GM23338 (cell line): ENCODE data around the gene POU3F3. TPM values are rescaled to one million over a fixed set of nuclear protein-coding genes. Genes with fewer than 3 reads are reported as not detected.

ENCODE experiments used
- ATAC-seq: fragments of 200-7000 bp; cut with Tn5 transposase; 3 replicates; pipeline ENCODE4 v1.9.1; 2020
- DNase-seq: peaks from one replicate; pipeline ENCODE4 v3.0.0-alpha.2; 2015; ENCODE audit warnings: low spot score
- H2AFZ ChIP-seq: fragments of 200-600 bp; sonication (generic); 2 replicates; pipeline ENCODE4 v1.8.0; 2016; ENCODE audit warnings: antibody characterized with exemption, mild to moderate bottlenecking, moderate library complexity
- H3F3A ChIP-seq: fragments of 200-600 bp; sonication (generic); replicated peaks from 2 replicates; pipeline ENCODE4 v1.8.0; 2017; ENCODE audit warnings: antibody characterized with exemption, mixed run types, low read depth
- H3K27ac ChIP-seq: fragments of 200-600 bp; sonication (generic); 2 replicates; pipeline ENCODE4 v1.6.1; 2016; ENCODE audit warnings: low read depth
- H3K27me3 ChIP-seq: fragments of 200-600 bp; sonication (generic); 2 replicates; pipeline ENCODE4 v1.8.0; 2016; ENCODE audit warnings: mild to moderate bottlenecking, mixed run types, moderate library complexity; ENCODE audit not compliant: insufficient read depth
- H3K36me3 ChIP-seq: fragments of 200-600 bp; sonication (generic); 2 replicates; pipeline ENCODE4 v1.8.0; 2016; ENCODE audit warnings: mild to moderate bottlenecking; ENCODE audit not compliant: insufficient read depth
- H3K4me1 ChIP-seq: fragments of 200-600 bp; sonication (generic); 2 replicates; pipeline ENCODE4 v1.8.0; 2016; ENCODE audit warnings: mild to moderate bottlenecking, moderate library complexity; ENCODE audit not compliant: insufficient read depth
- H3K4me2 ChIP-seq: fragments of 200-600 bp; sonication (generic); 2 replicates; pipeline ENCODE4 v1.7.1; 2017; ENCODE audit warnings: mixed run types
- H3K4me3 ChIP-seq: fragments of 200-600 bp; sonication (generic); 2 replicates; pipeline ENCODE4 v1.6.1; 2016; ENCODE audit warnings: mixed run types
- H3K79me2 ChIP-seq: fragments of 200-600 bp; sonication (generic); replicated peaks from 2 replicates; pipeline ENCODE4 v1.8.0; 2017; ENCODE audit warnings: mild to moderate bottlenecking; ENCODE audit not compliant: insufficient read depth
- H3K9me2 ChIP-seq: fragments of 200-600 bp; sonication (generic); 2 replicates; pipeline ENCODE4 v1.8.0; 2017; ENCODE audit not compliant: insufficient read depth
- H4K20me1 ChIP-seq: fragments of 200-600 bp; sonication (generic); replicated peaks from 2 replicates; pipeline ENCODE4 v1.8.0; 2017; ENCODE audit warnings: mild to moderate bottlenecking; ENCODE audit not compliant: insufficient read depth
- H3K27ac Mint-ChIP-seq: 2 replicates; pipeline ENCODE4 v1.8.0; 2020; ENCODE audit warnings: inconsistent platforms, mild to moderate bottlenecking, moderate library complexity, mixed read lengths
- H3K27me3 Mint-ChIP-seq: 3 replicates; pipeline ENCODE4 v1.8.0; 2022; ENCODE audit warnings: low read depth, mild to moderate bottlenecking, moderate library complexity, mixed read lengths, inconsistent platforms; ENCODE audit not compliant: insufficient read depth, poor library complexity
- H3K36me3 Mint-ChIP-seq: 3 replicates; pipeline ENCODE4 v1.8.0; 2021; ENCODE audit warnings: low read depth, mild to moderate bottlenecking, inconsistent platforms, moderate library complexity, mixed read lengths
- H3K4me1 Mint-ChIP-seq: 3 replicates; pipeline ENCODE4 v1.8.0; 2020; ENCODE audit warnings: mild to moderate bottlenecking, inconsistent platforms, mixed read lengths
- H3K4me3 Mint-ChIP-seq: 3 replicates; pipeline ENCODE4 v1.8.0; 2021; ENCODE audit warnings: moderate library complexity, mild to moderate bottlenecking, inconsistent platforms, mixed read lengths
- H3K9me3 Mint-ChIP-seq: 3 replicates; pipeline ENCODE4 v1.8.0; 2020; ENCODE audit warnings: moderate library complexity, mild to moderate bottlenecking, inconsistent platforms, mixed read lengths
- CREB1 ChIP-seq: fragments of 250-450 bp; sonication (Bioruptor Pico); IDR thresholded peaks from 2 replicates; pipeline ENCODE4 v1.5.0; 2020; ENCODE audit warnings: low read depth, mild to moderate bottlenecking, moderate library complexity
- EZH2 ChIP-seq: fragments of 200-600 bp; sonication (generic); IDR thresholded peaks from one replicate; pipeline ENCODE4 v1.8.0; 2017; ENCODE audit warnings: antibody characterized with exemption, mild to moderate bottlenecking, low read depth; ENCODE audit not compliant: unreplicated experiment
- EZH2phosphoT487 ChIP-seq: fragments of 200-600 bp; sonication (generic); IDR thresholded peaks from one replicate; pipeline ENCODE4 v1.8.1; 2018; ENCODE audit warnings: antibody characterized with exemption; ENCODE audit not compliant: unreplicated experiment
- JUNB ChIP-seq: IDR thresholded peaks from one replicate; pipeline ENCODE4 v1.6.1; 2016; ENCODE audit warnings: antibody characterized with exemption; ENCODE audit not compliant: unreplicated experiment
- NANOG ChIP-seq: IDR thresholded peaks from 2 replicates; pipeline ENCODE4 v1.6.1; 2016; ENCODE audit warnings: antibody characterized with exemption, borderline replicate concordance
- STAT1 ChIP-seq: IDR thresholded peaks from one replicate; pipeline ENCODE4 v1.6.1; 2016; ENCODE audit warnings: antibody characterized with exemption; ENCODE audit not compliant: unreplicated experiment
- ZNF114 ChIP-seq: fragments of 250-450 bp; sonication (Bioruptor Pico); IDR thresholded peaks from 2 replicates; pipeline ENCODE4 v1.5.0; 2020; ENCODE audit warnings: mild to moderate bottlenecking, moderate library complexity
- ZNF331 ChIP-seq: fragments of 250-450 bp; sonication (Bioruptor Pico); IDR thresholded peaks from 2 replicates; pipeline ENCODE4 v1.5.0; 2020; ENCODE audit warnings: low read depth, mild to moderate bottlenecking, moderate library complexity
- polyA plus RNA-seq: library from polyadenylated mRNA; unstranded; fragments of >200 nt; fragmentation: Nextera tagmentation; extraction: Ambion mirVana; gene quantifications from 2 replicates; pipeline ENCODE4 v1.2.1, GENCODE V29; 2016
- total RNA-seq: library from RNA; depleted of rRNA; stranded (reverse); fragments of >200 nt; shearing (Covaris generic); gene quantifications from 2 replicates; pipeline ENCODE4 v1.2.3, GENCODE V29; 2014
- TF ChIP-seq, protein P1 (sequence below), 2 experiments: fragments of 200-600 bp in 1 of 2; sonication (generic) in 1 of 2; conservative IDR thresholded peaks; 2 replicates each; pipeline versions ENCODE4 v1.5.1 to v1.6.1; 2016 to 2017; ENCODE audit warnings: antibody characterized with exemption in 2 of 2, low read depth in 2 of 2, mild to moderate bottlenecking in 2 of 2, moderate library complexity in 1 of 2
- TF ChIP-seq, protein P2 (sequence below): IDR thresholded peaks from one replicate; pipeline ENCODE4 v1.6.1; 2018; ENCODE audit warnings: antibody characterized with exemption; ENCODE audit not compliant: unreplicated experiment
- TF ChIP-seq, protein P3 (sequence below): IDR thresholded peaks from 2 replicates; pipeline ENCODE4 v1.6.1; 2016; ENCODE audit warnings: antibody characterized with exemption

POU3F3 gene
- total and polyA plus RNA-seq, 2 experiments from 2014 or later: 0.06 to 0.24 TPM

DNA sequence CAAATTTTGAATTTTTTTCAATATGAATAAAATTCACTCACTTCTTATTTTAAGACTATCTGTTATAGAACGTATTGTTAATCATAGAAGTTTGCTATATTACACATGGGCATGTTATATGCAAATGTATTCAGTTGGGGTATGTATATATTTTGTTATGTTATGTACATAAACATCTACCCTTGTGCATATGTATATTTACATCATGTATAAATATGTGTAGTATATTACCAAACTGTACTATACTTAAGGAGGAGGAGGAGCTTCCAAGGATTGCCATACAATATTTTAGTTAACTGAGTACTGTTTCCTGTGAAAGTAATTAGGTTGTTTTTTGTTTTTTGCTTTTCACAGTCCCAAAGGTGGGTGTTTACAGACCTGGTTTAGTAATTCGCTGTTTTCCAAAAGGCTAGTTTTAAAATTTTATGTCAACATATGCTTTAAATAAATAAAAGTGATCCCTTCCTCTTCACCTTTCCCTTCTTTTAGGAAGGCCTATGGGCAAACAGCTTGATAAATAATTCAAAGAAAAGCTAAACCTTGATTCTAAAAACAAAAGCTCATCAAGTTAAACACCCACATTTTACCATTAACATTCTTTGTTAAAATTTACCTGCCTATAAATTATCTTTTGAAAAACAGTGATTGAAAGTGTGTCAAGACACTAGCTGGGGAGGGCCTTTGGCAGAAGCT, 12.9 kb upstream of the POU3F3 start:
- Mint-ChIP-seq H3K9me3 (no peaks in the 10 kb centered on the region; the same call in 2 of the 3 replicates), H3K27ac (no peak overlapping the region), H3K36me3 (no peaks in the 10 kb centered on the region; the same call in 2 of the 3 replicates), H3K4me3 (no peak overlapping the region), H3K4me1 (peaks cover 17% of the 10 kb centered on the region), H3K27me3 (peaks cover 42% of the 10 kb centered on the region)
- ATAC-seq (no peak), DNase-seq (no peak)
- no peaks in the 10 kb centered on the region for H3K36me3 ChIP-seq
- H3K4me2 ChIP-seq: no peak overlapping the region
- no peak overlapping the region for H2AFZ ChIP-seq
- peaks cover 13% of the 10 kb centered on the region for H3K4me1 ChIP-seq
- H3K27ac ChIP-seq: no peak overlapping the region
- H3K27me3 ChIP-seq: peaks cover 61% of the 10 kb centered on the region
- no peak overlapping the region for H3K4me3 ChIP-seq
- H3K9me2 ChIP-seq: no peaks in the 10 kb centered on the region
- no peak for TF ChIP-seq CREB1 (CRISPR knock-in tag)
- TF ChIP-seq, protein P1, sequence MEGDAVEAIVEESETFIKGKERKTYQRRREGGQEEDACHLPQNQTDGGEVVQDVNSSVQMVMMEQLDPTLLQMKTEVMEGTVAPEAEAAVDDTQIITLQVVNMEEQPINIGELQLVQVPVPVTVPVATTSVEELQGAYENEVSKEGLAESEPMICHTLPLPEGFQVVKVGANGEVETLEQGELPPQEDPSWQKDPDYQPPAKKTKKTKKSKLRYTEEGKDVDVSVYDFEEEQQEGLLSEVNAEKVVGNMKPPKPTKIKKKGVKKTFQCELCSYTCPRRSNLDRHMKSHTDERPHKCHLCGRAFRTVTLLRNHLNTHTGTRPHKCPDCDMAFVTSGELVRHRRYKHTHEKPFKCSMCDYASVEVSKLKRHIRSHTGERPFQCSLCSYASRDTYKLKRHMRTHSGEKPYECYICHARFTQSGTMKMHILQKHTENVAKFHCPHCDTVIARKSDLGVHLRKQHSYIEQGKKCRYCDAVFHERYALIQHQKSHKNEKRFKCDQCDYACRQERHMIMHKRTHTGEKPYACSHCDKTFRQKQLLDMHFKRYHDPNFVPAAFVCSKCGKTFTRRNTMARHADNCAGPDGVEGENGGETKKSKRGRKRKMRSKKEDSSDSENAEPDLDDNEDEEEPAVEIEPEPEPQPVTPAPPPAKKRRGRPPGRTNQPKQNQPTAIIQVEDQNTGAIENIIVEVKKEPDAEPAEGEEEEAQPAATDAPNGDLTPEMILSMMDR (conservative IDR thresholded peaks at IDR 0.05; ENCODE audit: low read depth in 2 of 2): no peak
- TF ChIP-seq, protein P2, sequence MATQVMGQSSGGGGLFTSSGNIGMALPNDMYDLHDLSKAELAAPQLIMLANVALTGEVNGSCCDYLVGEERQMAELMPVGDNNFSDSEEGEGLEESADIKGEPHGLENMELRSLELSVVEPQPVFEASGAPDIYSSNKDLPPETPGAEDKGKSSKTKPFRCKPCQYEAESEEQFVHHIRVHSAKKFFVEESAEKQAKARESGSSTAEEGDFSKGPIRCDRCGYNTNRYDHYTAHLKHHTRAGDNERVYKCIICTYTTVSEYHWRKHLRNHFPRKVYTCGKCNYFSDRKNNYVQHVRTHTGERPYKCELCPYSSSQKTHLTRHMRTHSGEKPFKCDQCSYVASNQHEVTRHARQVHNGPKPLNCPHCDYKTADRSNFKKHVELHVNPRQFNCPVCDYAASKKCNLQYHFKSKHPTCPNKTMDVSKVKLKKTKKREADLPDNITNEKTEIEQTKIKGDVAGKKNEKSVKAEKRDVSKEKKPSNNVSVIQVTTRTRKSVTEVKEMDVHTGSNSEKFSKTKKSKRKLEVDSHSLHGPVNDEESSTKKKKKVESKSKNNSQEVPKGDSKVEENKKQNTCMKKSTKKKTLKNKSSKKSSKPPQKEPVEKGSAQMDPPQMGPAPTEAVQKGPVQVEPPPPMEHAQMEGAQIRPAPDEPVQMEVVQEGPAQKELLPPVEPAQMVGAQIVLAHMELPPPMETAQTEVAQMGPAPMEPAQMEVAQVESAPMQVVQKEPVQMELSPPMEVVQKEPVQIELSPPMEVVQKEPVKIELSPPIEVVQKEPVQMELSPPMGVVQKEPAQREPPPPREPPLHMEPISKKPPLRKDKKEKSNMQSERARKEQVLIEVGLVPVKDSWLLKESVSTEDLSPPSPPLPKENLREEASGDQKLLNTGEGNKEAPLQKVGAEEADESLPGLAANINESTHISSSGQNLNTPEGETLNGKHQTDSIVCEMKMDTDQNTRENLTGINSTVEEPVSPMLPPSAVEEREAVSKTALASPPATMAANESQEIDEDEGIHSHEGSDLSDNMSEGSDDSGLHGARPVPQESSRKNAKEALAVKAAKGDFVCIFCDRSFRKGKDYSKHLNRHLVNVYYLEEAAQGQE: no peak
- no peak for TF ChIP-seq ZNF114 (CRISPR knock-in tag)
- no peak for TF ChIP-seq EZH2
- TF ChIP-seq, protein P3, sequence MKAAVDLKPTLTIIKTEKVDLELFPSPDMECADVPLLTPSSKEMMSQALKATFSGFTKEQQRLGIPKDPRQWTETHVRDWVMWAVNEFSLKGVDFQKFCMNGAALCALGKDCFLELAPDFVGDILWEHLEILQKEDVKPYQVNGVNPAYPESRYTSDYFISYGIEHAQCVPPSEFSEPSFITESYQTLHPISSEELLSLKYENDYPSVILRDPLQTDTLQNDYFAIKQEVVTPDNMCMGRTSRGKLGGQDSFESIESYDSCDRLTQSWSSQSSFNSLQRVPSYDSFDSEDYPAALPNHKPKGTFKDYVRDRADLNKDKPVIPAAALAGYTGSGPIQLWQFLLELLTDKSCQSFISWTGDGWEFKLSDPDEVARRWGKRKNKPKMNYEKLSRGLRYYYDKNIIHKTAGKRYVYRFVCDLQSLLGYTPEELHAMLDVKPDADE: no peak
- TF ChIP-seq EZH2phosphoT487: no peak
- no peak for TF ChIP-seq NANOG
- TF ChIP-seq ZNF331 (CRISPR knock-in tag): no peak
- TF ChIP-seq STAT1: no peak
- no peak for TF ChIP-seq JUNB
- H4K20me1 ChIP-seq: no peaks in the 10 kb centered on the region; the same call in 1 of the 2 replicates
- no peaks in the 10 kb centered on the region for H3K79me2 ChIP-seq
- peaks cover 3% of the 10 kb centered on the region; the same call in 1 of the 2 replicates for H3F3A ChIP-seq
